C4-2B (cell line): ENCODE results near the gene RPRD2.

ENCODE experiments used
- CTCF ChIP-seq: fragments of 450-650 bp; conservative IDR thresholded peaks from 2 replicates; pipeline ENCODE4 v1.5.1; 2017; ENCODE audit warnings: mild to moderate bottlenecking
- ZFX ChIP-seq: fragments of 450-650 bp; IDR thresholded peaks from 2 replicates; pipeline ENCODE4 v1.6.1; 2017

- TF ChIP-seq CTCF (no peak), ZFX (no peak)
Measured at GRCh38 chr1:150386592-150386991, 22.6 kb downstream of the RPRD2 start.
